T-helper 9 cell (primary cell): ENCODE data around the gene BOD1.
A peak's percentile ranks its signal among the peaks of the same experiment; 100 is the strongest.

Source experiments
- DNase-seq: peaks from one replicate; pipeline ENCODE4 v3.0.0-alpha.2; 2020

BOD1 gene

GRCh38 chr5:173640156-173640804 lies 23.8 kb upstream of the BOD1 start:
- no peak for DNase-seq

- DNase-seq: no peak
Measured at GRCh38 chr5:173638126-173639040, 21.9 kb upstream of the BOD1 start.

GRCh38 chr5:173637340-173637739 lies 20.9 kb upstream of the BOD1 start:
- DNase-seq: no peak

- no peak for DNase-seq
Measured at GRCh38 chr5:173634465-173634983, 18.1 kb upstream of the BOD1 start.

GRCh38 chr5:173633304-173633703 lies 16.9 kb upstream of the BOD1 start:
- no peak for DNase-seq

GRCh38 chr5:173631478-173631877 lies 15.0 kb upstream of the BOD1 start:
- DNase-seq: no peak

- DNase-seq: no peak
Measured at GRCh38 chr5:173630724-173631365, 14.4 kb upstream of the BOD1 start.

- DNase-seq: no peak
Measured at GRCh38 chr5:173629628-173630027, 13.2 kb upstream of the BOD1 start.

- DNase-seq: no peak
Measured at GRCh38 chr5:173628501-173628900, 12.1 kb upstream of the BOD1 start.

- no peak for DNase-seq
Measured at GRCh38 chr5:173627860-173628392, 11.5 kb upstream of the BOD1 start.

GRCh38 chr5:173627271-173627670 lies 10.8 kb upstream of the BOD1 start:
- DNase-seq: no peak

- no peak for DNase-seq
Measured at GRCh38 chr5:173626505-173626820, 10.0 kb upstream of the BOD1 start.

- DNase-seq: no peak
Measured at GRCh38 chr5:173625673-173626504, 9.4 kb upstream of the BOD1 start.

- DNase-seq: no peak
Measured at GRCh38 chr5:173625261-173625660, 8.8 kb upstream of the BOD1 start.

- no peak for DNase-seq
Measured at GRCh38 chr5:173624282-173624681, 7.8 kb upstream of the BOD1 start.

GRCh38 chr5:173623789-173624188 lies 7.3 kb upstream of the BOD1 start:
- DNase-seq: no peak

GRCh38 chr5:173623296-173623771 lies 6.9 kb upstream of the BOD1 start:
- no peak for DNase-seq

GRCh38 chr5:173622183-173623047 lies 6.0 kb upstream of the BOD1 start:
- no peak for DNase-seq

- no peak for DNase-seq
Measured at GRCh38 chr5:173620784-173621183, 4.3 kb upstream of the BOD1 start.

- DNase-seq: peak; percentile 32
Measured at GRCh38 chr5:173618927-173619519, 2.6 kb upstream of the BOD1 start.
